Measurements from ENCODE around the gene COL4A2.

GRCh38 chr13:110405597-110406450 is 98.7 kb downstream of the COL4A2 start:
- TF ChIP-seq CTCF (IDR thresholded peaks at IDR 0.05), result no peak
- TF ChIP-seq POLR2A (IDR thresholded peaks at IDR 0.05), result no peak
